ENCODE measurements around the gene MEGF6. TPM values are rescaled to one million over a fixed set of nuclear protein-coding genes. Genes with fewer than 3 reads are reported as not detected.
A peak's percentile ranks its signal among the peaks of the same experiment; 100 is the strongest.

Gene MEGF6
- total and polyA plus RNA-seq, 2 of the 8 experiments (the other 6 are each of a cell fraction or from before 2014, with no cell fraction given): 4.1 to 14.8 TPM

- TF ChIP-seq RNF2 (IDR thresholded peaks at IDR 0.05; ENCODE audit: borderline replicate concordance, low read depth, low read length, missing control alignments, poor library complexity, severe bottlenecking): peak; percentile 95
- no peak for TF ChIP-seq GTF2F1 (IDR thresholded peaks at IDR 0.05; ENCODE audit: borderline replicate concordance, low read depth, low read length)
- no peak for TF ChIP-seq EP300 (IDR thresholded peaks at IDR 0.05; ENCODE audit: borderline replicate concordance in 1 of 2, low read depth in 2 of 2, low read length in 2 of 2)
- no peak for TF ChIP-seq SP1 (IDR thresholded peaks at IDR 0.05; ENCODE audit: low read depth, low read length)
- no peak for TF ChIP-seq RAD21 (IDR thresholded peaks at IDR 0.05 in 1 of 2, conservative IDR thresholded peaks at IDR 0.05 in 1 of 2; ENCODE audit: low read depth in 2 of 2, low read length in 2 of 2)
- TF ChIP-seq TEAD4 (IDR thresholded peaks at IDR 0.05; ENCODE audit: low read depth, low read length): no peak
- TF ChIP-seq SRF (IDR thresholded peaks at IDR 0.05; ENCODE audit: low read depth, low read length): no peak
- no peak for TF ChIP-seq YY1 (IDR thresholded peaks at IDR 0.05; ENCODE audit: low read depth, low read length)
- TF ChIP-seq SAP30 (IDR thresholded peaks at IDR 0.05; ENCODE audit: insufficient read depth, insufficient replicate concordance, low read length): peak; percentile 29
- TF ChIP-seq, protein P1, sequence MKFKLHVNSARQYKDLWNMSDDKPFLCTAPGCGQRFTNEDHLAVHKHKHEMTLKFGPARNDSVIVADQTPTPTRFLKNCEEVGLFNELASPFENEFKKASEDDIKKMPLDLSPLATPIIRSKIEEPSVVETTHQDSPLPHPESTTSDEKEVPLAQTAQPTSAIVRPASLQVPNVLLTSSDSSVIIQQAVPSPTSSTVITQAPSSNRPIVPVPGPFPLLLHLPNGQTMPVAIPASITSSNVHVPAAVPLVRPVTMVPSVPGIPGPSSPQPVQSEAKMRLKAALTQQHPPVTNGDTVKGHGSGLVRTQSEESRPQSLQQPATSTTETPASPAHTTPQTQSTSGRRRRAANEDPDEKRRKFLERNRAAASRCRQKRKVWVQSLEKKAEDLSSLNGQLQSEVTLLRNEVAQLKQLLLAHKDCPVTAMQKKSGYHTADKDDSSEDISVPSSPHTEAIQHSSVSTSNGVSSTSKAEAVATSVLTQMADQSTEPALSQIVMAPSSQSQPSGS (IDR thresholded peaks at IDR 0.05; ENCODE audit: low read length): no peak
- TF ChIP-seq HDAC2 (IDR thresholded peaks at IDR 0.05; ENCODE audit: borderline replicate concordance in 1 of 2, low read depth in 2 of 2, low read length in 2 of 2): no peak
- no peak for TF ChIP-seq POU5F1 (IDR thresholded peaks at IDR 0.05; ENCODE audit: low read depth, low read length)
- no peak; the same call in 1 of the 2 replicates for TF ChIP-seq SUZ12 (IDR thresholded peaks at IDR 0.05; ENCODE audit: low read length)
- TF ChIP-seq CTBP2 (IDR thresholded peaks at IDR 0.05; ENCODE audit: borderline replicate concordance, insufficient read depth, insufficient read length, low read length): no peak
These were observed 39.1 kb upstream of the MEGF6 start (continued) for GRCh38 chr1:3650248-3651025.

Data from H1 (cell line).